NCI-H2107 (cell line): ENCODE results near the gene NLGN3.
A peak's percentile ranks its signal among the peaks of the same experiment; 100 is the strongest.

Experiments
- DNase-seq: peaks from one replicate; lab custom pipeline; 2025; lab: John Stamatoyannopoulos, UW

NLGN3 gene

DNA sequence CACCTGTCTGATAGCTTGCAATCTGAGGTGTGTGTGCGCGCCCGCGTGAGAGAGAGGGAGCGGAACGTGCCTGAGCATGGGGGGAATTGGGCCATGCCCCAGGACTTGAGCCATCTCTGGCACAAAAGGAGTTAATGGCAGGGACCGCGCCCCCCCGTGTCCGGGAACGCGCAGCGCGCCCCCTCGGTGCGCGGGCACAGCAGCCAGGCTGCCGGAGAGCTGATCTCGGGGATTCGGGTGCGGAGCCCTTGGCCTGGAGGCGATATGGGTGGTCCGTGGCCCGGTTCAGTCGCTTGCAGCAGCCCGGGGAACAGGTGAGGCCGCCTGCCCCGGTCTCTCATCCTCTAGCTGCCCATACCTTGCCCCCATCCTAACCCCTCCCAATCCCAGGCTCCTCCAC, at the start of gene NLGN3:
Gene NLGN3, plus strand, starts transcription at position 191 of the 400 bp plus-strand sequence. CDS start 2,909 bp downstream, outside the sequence.
- no peak for DNase-seq

DNA sequence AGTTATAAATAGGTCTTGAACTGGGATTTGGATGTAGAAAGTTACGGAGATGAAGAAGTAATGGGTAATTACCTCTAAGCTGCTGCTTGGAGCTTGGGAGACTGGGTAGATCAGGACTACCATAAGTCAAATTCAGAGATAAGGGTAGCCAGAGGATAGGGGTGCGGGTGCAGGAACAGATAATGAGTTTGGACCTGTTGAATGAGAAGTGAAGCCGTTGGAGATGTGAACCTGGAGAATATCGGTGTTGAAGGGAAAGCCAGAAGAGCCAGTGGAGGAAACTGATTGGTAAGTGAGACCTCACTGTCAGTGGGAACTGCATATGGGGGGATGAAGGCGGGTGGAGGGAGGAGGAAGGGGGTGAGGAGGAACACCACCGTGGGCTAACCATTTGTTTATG, 49.6 kb upstream of the NLGN3 start:
- DNase-seq, result no peak

DNA sequence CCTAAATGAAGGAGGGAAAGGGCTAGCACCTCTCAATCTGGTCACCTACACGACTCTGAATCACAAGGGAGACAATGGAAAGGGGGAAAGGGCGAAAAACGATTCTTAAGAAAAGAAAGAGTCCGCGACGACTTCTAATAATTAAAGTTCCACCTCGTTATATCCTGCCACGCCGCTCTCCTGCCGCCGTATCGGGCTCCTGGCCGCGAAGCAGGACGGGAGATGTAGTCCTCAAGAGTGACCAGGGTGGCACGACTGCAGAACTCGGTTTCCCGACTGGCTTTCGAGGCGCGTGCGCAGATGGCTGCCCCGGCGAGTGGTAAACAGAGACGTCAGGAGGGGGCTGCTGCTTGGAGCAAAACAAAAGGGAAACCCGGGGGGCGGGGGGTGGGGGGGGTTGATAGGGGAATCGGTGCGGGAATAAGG, 49.1 kb upstream of the NLGN3 start, which contains the start of gene FOXO4:
Gene FOXO4, plus strand, starts transcription at position 297 of the 426 bp plus-strand sequence. CDS start 678 bp downstream, outside the sequence.
- peak; percentile 82 for DNase-seq

DNA sequence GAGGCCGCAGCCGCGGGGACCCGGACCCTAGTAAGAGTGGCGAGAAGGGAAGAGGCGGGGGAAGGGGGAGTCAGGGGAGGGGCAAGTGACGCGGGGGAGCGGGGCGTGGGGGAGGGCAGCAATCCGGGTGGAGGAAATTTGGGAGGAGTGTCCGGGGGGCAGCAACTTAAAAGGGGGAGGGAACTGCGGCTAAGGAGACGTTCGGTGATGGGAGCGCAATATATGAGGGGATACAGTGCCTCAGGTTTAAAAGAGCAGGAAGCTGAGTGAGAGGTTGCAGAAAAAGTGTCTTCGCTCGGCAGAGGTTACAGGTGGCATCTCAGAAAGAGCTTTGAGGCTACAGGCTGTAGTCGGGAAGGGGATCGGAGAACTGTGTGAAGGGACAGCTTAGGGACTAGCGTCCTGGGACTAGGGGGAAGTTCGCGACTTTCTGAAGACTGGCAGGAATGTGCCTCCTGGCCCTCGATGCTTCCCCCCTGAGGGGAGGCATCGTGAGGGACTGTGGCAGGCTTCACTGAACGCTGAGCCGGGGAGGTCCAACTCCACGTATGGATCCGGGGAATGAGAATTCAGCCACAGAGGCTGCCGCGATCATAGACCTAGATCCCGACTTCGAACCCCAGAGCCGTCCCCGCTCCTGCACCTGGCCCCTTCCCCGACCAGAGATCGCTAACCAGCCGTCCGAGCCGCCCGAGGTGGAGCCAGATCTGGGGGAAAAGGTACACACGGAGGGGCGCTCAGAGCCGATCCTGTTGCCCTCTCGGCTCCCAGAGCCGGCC, 48.5 kb upstream of the NLGN3 start:
- DNase-seq, result no peak

DNA sequence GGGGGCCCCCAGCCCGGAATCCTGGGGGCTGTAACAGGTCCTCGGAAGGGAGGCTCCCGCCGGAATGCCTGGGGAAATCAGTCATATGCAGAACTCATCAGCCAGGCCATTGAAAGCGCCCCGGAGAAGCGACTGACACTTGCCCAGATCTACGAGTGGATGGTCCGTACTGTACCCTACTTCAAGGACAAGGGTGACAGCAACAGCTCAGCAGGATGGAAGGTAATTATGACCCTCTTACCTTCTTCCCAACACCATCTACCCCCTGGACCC, 47.9 kb upstream of the NLGN3 start:
- DNase-seq, result no peak

DNA sequence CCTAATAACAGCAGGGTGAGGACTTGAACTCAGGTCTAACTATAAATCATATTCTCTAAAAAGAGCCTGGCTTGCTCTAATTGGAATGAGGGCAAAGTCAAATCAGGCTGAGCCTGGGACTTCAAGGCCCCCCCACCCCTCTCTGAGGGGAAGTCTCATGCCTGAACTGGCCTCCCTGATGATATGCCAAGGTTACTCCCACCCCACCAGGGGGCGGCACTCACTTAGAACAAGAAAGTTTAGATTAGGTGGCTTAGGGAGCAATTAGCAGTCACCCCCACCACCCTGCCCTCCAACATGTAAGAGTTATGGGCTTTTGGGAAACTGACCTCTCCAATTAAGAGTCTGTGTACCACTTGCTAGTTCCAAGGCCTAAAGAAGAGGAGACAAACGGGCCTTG, 46.3 kb upstream of the NLGN3 start:
- no peak for DNase-seq

DNA sequence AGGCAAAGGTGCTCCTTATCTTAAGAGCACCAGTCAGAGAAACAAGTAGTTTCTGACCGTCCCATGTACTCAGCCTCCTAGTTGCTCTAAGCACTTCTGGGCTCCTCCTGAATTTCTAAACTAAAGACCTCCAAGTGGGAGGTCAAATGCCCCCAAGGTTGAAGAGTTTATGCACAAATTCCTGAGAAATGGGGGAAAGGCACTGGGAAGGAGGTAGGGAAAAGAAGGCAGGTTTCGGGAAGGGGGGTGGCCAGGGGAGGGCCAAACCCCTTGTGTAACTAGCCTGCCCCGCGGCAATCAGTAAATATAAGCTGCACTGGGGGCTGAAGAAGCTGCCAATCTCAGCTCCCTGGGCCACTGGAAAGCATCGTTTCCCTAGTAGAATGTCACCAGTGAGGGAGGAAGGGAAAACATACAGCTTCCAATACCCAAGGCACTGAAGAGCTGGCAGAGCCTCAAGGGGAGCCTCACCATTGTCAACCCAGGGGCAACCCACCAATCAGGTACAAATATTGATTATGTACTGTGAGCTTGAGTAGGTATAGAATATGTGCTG, 45.6 kb upstream of the NLGN3 start:
- DNase-seq, result no peak

DNA sequence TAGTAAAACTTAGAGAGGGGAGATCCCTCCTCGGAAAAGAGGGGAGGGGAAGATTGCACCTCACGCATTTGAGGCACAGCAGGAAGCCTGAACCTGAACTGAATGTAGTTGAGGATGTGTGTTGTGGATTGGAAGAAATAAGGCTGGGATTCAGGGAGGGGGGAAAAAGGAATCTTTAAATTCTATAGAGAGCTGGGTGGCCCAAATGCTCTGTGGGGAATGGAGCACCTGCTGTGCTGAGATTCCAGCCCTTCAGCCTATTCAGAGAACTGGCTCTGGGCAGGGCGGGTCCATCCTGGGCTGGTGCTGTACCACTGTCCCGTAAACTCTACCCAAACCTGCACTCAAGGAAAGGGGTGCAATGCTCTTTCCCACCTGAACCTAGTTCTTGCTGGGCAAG, 44.9 kb upstream of the NLGN3 start:
- DNase-seq, result no peak

DNA sequence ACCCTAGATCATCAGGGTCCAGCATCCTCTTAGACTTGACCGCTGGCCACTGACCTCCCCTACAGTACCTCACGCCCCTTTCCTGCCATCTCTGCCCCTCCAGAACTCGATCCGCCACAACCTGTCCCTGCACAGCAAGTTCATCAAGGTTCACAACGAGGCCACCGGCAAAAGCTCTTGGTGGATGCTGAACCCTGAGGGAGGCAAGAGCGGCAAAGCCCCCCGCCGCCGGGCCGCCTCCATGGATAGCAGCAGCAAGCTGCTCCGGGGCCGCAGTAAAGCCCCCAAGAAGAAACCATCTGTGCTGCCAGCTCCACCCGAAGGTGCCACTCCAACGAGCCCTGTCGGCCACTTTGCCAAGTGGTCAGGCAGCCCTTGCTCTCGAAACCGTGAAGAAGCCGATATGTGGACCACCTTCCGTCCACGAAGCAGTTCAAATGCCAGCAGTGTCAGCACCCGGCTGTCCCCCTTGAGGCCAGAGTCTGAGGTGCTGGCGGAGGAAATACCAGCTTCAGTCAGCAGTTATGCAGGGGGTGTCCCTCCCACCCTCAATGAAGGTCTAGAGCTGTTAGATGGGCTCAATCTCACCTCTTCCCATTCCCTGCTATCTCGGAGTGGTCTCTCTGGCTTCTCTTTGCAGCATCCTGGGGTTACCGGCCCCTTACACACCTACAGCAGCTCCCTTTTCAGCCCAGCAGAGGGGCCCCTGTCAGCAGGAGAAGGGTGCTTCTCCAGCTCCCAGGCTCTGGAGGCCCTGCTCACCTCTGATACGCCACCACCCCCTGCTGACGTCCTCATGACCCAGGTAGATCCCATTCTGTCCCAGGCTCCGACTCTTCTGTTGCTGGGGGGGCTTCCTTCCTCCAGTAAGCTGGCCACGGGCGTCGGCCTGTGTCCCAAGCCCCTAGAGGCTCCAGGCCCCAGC, 43.8 kb upstream of the NLGN3 start:
- DNase-seq, result no peak

DNA sequence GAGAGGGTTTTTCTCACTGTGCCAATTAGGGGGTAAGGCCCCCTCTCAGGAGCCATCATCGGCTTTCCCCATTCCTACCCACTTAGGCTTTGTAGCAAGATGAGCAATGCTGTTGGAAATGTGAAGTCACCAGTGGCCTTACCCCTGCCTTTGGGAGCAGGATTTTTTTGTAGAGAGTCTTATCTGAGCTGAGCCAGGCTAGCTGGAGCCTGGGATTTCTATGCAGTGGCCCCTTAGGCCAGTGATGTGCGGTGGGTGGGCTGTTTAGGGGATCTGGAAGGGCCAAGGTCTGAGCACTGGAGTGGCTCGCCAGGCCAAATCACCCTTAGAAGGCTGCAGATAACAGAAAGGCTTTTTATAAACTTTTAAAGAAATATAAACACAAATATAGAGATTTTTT, 42.3 kb upstream of the NLGN3 start:
- DNase-seq, result no peak

DNA sequence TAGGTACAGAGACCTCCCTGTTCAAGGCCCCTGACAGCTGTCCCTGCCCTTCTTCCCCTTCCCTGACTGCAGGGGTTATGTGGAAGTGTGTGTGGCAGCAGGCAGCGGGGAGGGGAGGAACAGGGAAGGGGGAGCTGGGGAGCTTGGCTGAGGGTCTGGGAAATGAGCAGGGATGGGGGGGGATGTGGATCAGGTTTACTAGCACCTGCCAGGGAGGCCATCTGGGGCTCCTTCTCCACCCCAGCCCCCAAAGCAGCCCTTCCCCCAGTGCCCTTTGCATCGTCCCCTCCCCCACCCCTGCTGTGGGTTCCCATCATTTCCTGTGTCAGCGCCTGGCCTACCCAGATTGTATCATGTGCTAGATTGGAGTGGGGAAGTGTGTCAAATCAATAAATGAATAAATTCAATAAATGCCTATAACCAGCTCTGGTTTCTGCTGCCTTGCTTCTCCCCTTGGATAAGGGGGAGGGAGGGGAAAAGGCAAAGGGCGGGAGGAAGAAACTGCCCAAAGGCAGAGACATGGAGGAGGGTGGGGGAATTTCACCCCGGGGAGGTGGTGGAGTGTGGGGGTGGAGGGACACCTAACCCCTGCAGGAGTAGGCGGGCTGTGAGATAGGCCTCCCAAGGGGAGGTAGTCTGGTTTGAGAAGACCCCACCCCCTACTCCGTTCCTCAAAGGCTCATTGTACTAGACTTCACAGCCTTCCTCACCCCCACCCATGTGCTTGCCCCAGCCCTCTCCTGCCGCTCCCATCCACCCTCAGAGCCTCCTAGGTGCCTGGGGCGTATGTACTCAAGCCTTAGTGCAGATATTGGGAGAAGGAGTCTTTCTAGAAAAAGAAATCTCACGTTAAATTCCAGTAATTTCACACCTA, 41.3 kb upstream of the NLGN3 start:
- no peak for DNase-seq

DNA sequence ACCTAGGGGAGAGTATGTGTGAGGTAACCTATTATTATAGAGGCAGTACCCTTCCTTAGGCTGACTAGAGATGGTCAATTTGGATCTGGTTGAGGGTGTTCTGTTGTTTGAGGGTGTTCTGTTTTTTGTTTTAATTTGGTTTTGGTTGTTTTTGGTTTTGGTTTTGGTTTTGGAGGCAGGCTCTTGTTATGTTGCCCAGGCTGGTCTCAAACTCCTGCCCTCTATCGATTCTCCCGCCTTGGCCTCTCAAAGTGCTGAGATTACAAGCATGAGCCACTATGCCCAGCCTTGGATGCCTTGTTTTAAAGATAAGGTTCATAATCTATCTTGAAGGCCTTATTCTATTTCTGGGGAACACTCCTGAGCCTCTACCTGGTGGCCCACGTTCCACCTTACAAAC, 39.0 kb upstream of the NLGN3 start:
- no peak for DNase-seq

DNA sequence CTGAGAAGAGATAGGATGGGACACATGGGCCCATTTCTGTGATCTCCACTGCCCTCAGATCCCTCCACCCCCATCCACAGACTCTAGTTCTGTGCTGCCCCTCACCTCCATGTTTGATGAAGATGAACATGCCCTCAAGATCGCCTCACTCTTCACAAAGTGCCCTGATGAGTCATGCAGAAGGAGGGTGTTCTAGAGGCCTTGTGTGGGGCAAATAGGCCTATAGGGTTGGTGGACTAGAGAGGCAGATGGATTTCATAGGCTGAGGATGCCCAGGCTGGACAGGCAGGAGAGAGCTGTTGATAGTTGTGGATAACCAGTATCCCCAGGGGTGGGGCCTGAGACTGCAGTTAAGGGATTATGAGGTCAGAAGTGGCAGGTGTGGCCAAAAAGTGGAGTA, 38.2 kb upstream of the NLGN3 start, which contains the start of gene CXorf65:
Gene CXorf65, minus strand, starts transcription at position 314 of the 400 bp plus-strand sequence. Its CDS starts 184 bp downstream, at position 130.
- no peak for DNase-seq

DNA sequence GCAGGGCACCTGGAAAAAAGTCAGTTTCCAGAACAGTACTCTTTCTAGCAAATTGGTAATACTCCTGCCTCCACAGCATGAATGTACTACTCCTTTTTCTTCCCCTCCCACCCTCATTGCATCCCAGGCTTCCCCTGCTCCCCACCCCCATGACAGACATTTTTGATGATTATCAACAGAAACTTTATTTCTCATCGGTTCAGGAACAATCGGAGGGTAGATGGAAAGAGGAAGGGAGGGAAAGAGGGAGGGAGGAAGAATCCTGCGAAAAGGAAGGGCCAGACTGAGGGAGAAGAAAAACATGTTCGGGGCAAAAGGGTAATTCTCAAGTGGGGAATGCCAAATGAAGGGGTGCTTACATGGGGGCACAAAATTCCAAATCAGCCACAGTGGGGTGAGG, 37.4 kb upstream of the NLGN3 start:
- no peak for DNase-seq

DNA sequence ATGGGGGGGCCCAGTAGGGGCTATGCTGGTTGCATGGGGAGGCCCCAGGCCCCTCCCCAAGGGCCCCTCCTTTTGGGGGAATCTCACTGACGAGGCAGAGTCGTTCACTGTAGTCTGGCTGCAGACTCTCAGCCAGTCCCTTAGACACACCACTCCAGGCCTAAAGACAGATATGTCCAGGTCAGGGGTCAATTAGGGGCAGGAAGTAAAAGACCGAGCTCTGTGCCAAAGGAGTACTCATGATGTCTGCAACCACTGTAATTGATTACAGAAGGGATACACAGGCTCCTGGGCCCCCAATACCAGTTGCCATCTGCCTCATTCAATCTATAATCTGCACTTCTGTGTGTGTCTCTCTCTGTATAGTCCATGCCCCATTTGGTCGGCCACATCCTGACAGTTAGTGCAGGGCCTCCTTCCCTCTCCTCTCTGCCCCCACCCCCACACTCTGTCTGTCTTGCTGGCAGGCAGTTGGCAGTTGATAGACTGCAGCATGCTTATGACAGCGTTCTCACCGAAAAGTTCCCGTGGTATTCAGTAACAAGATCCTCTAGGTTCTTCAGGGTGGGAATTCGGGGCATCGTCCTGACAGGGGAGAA, 36.8 kb upstream of the NLGN3 start:
- no peak for DNase-seq

DNA sequence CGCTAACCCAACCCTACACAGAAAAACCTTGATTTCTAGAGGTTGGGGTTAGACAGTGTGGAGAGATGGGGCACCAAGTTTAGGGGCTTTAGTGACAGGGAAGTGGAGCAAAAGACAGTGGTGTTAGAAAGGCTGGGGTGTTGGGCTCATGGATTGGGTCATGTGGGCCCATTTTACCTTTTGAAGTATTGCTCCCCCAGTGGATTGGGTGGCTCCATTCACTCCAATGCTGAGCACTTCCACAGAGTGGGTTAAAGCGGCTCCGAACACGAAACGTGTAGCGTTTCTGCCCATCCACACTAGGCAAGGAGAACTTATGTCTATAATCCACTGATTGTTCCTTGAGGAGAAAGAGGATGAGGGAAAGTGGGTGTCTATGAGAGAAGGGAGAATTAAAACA, 35.6 kb upstream of the NLGN3 start:
- DNase-seq, result no peak

DNA sequence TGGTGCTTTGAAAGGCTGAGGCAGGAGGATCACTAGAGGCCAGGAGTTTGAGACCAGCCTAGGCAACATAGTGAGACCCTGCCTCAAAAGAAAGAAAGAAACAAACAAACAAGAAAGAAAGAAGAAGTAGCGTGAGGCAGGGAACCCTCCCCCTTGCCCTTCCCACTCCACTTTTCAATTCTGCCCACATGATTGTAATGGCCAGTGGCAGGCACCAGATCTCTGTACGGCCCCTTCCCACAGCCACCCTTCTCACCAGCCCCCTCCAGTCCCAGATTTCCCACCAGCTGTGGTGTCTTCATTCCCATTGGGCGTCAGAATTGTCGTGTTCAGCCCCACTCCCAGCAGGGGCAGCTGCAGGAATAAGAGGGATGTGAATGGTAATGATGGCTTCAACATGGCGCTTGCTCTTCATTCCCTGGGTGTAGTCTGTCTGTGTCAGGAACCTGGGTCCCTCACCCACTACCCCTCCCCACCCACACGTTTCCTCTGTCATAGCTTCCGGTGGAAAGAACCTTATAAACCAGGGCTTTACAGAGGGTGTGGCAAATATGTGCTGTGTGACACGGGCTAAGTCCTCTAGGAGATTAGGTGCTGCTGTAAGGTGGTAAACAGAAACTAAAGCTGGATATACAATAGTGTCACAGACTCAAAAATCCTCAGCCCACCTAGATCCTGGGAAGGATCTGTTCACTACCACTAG, 33.3 kb upstream of the NLGN3 start, which contains the start of gene IL2RG:
Gene IL2RG, minus strand, starts transcription at position 437 of the 703 bp plus-strand sequence. Its CDS starts 38 bp downstream, at position 399.
- DNase-seq, result no peak

DNA sequence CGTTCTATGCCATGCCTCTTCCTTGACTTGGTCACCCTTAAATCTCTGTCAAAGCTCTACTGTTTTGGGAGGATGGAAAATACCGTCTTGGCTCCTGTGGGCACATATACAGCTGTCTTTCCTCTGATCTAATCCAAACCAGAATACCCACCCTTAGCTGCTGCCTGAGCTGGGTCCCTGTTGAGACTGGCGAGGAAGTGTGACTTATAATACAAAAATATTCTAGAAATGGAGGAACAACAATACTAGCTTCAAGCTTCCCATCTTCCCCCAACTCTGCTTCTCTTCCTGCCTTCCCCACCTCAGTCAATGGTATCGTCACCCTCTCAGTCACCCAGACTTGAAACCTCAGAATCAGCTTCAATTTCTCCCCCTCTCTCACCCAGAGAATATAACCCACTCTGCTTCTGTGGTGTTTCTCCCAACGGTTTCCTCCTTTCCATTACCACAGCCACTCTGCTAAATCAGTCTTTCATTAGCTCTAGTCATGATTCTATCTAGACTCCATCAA, 32.7 kb upstream of the NLGN3 start:
- DNase-seq, result no peak

DNA sequence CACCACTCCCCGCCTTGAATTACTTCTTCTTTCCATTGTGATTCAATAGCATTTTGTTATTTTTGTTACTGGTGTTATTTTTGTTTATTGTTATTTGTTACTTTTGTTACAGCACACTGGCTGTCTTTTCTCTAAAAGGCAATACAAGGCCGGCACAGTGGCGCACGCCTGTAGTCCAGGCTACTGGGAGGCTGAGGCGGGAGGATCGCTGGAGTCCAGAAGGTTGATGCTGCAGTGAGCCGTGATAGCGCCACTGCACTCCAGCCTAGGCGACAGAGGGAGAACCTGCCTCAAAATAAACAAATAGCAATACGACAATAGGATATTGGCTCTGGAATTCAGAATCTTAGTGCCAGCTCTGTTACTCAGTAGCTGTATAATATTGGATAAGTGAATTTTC, 27.3 kb upstream of the NLGN3 start:
- no peak for DNase-seq
